ENCODE measurements around the gene POLR3B.

The POLR3B gene

GRCh38 chr12:106519607-106520021, 162.1 kb downstream of the POLR3B start:
- 95 to 96% methylated on average over 9 of the region's 9 CpGs for WGBS, 2 experiments
- Histone ChIP-seq H3K9me3 (ENCODE audit: control insufficient read depth, low read length) (no peaks in the 10 kb centered on the region), H3K27ac (ENCODE audit: insufficient read depth, low read depth, low read length, poor library complexity, severe bottlenecking) (no peak overlapping the region), H3K4me1 (ENCODE audit: control insufficient read depth, insufficient read depth, low read length) (no peaks in the 10 kb centered on the region), H3K27me3 (ENCODE audit: control insufficient read depth, insufficient read depth, low read length, poor library complexity, severe bottlenecking) (no peaks in the 10 kb centered on the region), H3K4me3 (ENCODE audit: insufficient read depth, low read depth, low read length) (no peak overlapping the region), H3K36me3 (ENCODE audit: control insufficient read depth, insufficient read depth, low read length) (no peaks in the 10 kb centered on the region)

- Histone ChIP-seq H3K27me3 (ENCODE audit: control insufficient read depth, insufficient read depth, low read length, poor library complexity, severe bottlenecking) (no peaks in the 10 kb centered on the region), H3K4me1 (ENCODE audit: control insufficient read depth, insufficient read depth, low read length) (no peaks in the 10 kb centered on the region), H3K9me3 (ENCODE audit: control insufficient read depth, low read length) (no peaks in the 10 kb centered on the region), H3K36me3 (ENCODE audit: control insufficient read depth, insufficient read depth, low read length) (no peaks in the 10 kb centered on the region), H3K27ac (ENCODE audit: insufficient read depth, low read depth, low read length, poor library complexity, severe bottlenecking) (no peak overlapping the region), H3K4me3 (ENCODE audit: insufficient read depth, low read depth, low read length) (no peak overlapping the region)
- 95% methylated on average over 4 of the region's 4 CpGs for WGBS, 2 experiments
Measured at GRCh38 chr12:106521901-106522300, 164.4 kb downstream of the POLR3B start.

GRCh38 chr12:106522708-106523107, 165.2 kb downstream of the POLR3B start:
- Histone ChIP-seq H3K4me1 (ENCODE audit: control insufficient read depth, insufficient read depth, low read length) (no peaks in the 10 kb centered on the region), H3K27me3 (ENCODE audit: control insufficient read depth, insufficient read depth, low read length, poor library complexity, severe bottlenecking) (no peaks in the 10 kb centered on the region)
- WGBS, 2 experiments, result 97 to 99% methylated on average over 3 of the region's 3 CpGs

GRCh38 chr12:106527356-106527755, 169.8 kb downstream of the POLR3B start:
- H3K27ac ChIP-seq (ENCODE audit: insufficient read depth, low read depth, low read length, poor library complexity, severe bottlenecking), result no peak overlapping the region
- H3K27me3 ChIP-seq (ENCODE audit: control insufficient read depth, insufficient read depth, low read length, poor library complexity, severe bottlenecking), result no peaks in the 10 kb centered on the region
- 80 to 91% methylated on average over 2 of the region's 2 CpGs for WGBS, 2 experiments
- no peak overlapping the region for H3K4me3 ChIP-seq (ENCODE audit: insufficient read depth, low read depth, low read length)
- H3K4me1 ChIP-seq (ENCODE audit: control insufficient read depth, insufficient read depth, low read length), result no peaks in the 10 kb centered on the region
- H3K9me3 ChIP-seq (ENCODE audit: control insufficient read depth, low read length), result no peaks in the 10 kb centered on the region
- H3K36me3 ChIP-seq (ENCODE audit: control insufficient read depth, insufficient read depth, low read length), result no peaks in the 10 kb centered on the region

More at GRCh38 chr12:106522708-106523107, 165.2 kb downstream of the POLR3B start:
- H3K27ac ChIP-seq (ENCODE audit: insufficient read depth, low read depth, low read length, poor library complexity, severe bottlenecking), result no peak overlapping the region
- H3K36me3 ChIP-seq (ENCODE audit: control insufficient read depth, insufficient read depth, low read length), result no peaks in the 10 kb centered on the region
- no peaks in the 10 kb centered on the region for H3K9me3 ChIP-seq (ENCODE audit: control insufficient read depth, low read length)
- H3K4me3 ChIP-seq (ENCODE audit: insufficient read depth, low read depth, low read length), result no peak overlapping the region

- Histone ChIP-seq H3K36me3 (ENCODE audit: control insufficient read depth, insufficient read depth, low read length) (no peaks in the 10 kb centered on the region), H3K27me3 (ENCODE audit: control insufficient read depth, insufficient read depth, low read length, poor library complexity, severe bottlenecking) (no peaks in the 10 kb centered on the region), H3K9me3 (ENCODE audit: control insufficient read depth, low read length) (no peaks in the 10 kb centered on the region), H3K4me1 (ENCODE audit: control insufficient read depth, insufficient read depth, low read length) (no peaks in the 10 kb centered on the region), H3K4me3 (ENCODE audit: insufficient read depth, low read depth, low read length) (no peak overlapping the region), H3K27ac (ENCODE audit: insufficient read depth, low read depth, low read length, poor library complexity, severe bottlenecking) (no peak overlapping the region)
Measured at GRCh38 chr12:106541201-106541600, 183.7 kb downstream of the POLR3B start.

- no peak overlapping the region for H3K4me3 ChIP-seq (ENCODE audit: insufficient read depth, low read depth, low read length)
- H3K27ac ChIP-seq (ENCODE audit: insufficient read depth, low read depth, low read length, poor library complexity, severe bottlenecking), result no peak overlapping the region
- H3K9me3 ChIP-seq (ENCODE audit: control insufficient read depth, low read length), result no peaks in the 10 kb centered on the region
- no peaks in the 10 kb centered on the region for H3K4me1 ChIP-seq (ENCODE audit: control insufficient read depth, insufficient read depth, low read length)
- H3K36me3 ChIP-seq (ENCODE audit: control insufficient read depth, insufficient read depth, low read length), result no peaks in the 10 kb centered on the region
- WGBS, 2 experiments, result 84 to 88% methylated on average over 9 of the region's 9 CpGs
- no peaks in the 10 kb centered on the region for H3K27me3 ChIP-seq (ENCODE audit: control insufficient read depth, insufficient read depth, low read length, poor library complexity, severe bottlenecking)
Measured at GRCh38 chr12:106551410-106551809, 193.9 kb downstream of the POLR3B start.

GRCh38 chr12:106552228-106552627, 194.7 kb downstream of the POLR3B start:
- no peaks in the 10 kb centered on the region for H3K9me3 ChIP-seq (ENCODE audit: control insufficient read depth, low read length)
- H3K4me1 ChIP-seq (ENCODE audit: control insufficient read depth, insufficient read depth, low read length), result no peaks in the 10 kb centered on the region
- 60 to 80% methylated on average over 1 of the region's 1 CpG for WGBS, 2 experiments
- H3K36me3 ChIP-seq (ENCODE audit: control insufficient read depth, insufficient read depth, low read length), result no peaks in the 10 kb centered on the region
- H3K27ac ChIP-seq (ENCODE audit: insufficient read depth, low read depth, low read length, poor library complexity, severe bottlenecking), result no peak overlapping the region
- H3K27me3 ChIP-seq (ENCODE audit: control insufficient read depth, insufficient read depth, low read length, poor library complexity, severe bottlenecking), result no peaks in the 10 kb centered on the region
- H3K4me3 ChIP-seq (ENCODE audit: insufficient read depth, low read depth, low read length), result no peak overlapping the region
